Gastroesophageal sphincter (tissue), 3 donors: ENCODE results near the gene TBC1D10A.

ENCODE experiments used
- EP300 ChIP-seq: sonication (generic); formaldehyde crosslinking; IDR thresholded peaks from one replicate; pipeline ENCODE4 v1.6.1; 2017; ENCODE audit warnings: antibody characterized with exemption, mild to moderate bottlenecking
- TF ChIP-seq, protein P1 (sequence below), 4 experiments: fragments of 200-600 bp in 2 of 4; fragments of 450-650 bp in 2 of 4; sonication (generic) in 1 of 4; IDR thresholded peaks; one replicate each; pipeline ENCODE4 v1.5.1; 2017 to 2019; ENCODE audit warnings: antibody characterized with exemption in 4 of 4, mild to moderate bottlenecking in 2 of 4, moderate library complexity in 2 of 4

DNA sequence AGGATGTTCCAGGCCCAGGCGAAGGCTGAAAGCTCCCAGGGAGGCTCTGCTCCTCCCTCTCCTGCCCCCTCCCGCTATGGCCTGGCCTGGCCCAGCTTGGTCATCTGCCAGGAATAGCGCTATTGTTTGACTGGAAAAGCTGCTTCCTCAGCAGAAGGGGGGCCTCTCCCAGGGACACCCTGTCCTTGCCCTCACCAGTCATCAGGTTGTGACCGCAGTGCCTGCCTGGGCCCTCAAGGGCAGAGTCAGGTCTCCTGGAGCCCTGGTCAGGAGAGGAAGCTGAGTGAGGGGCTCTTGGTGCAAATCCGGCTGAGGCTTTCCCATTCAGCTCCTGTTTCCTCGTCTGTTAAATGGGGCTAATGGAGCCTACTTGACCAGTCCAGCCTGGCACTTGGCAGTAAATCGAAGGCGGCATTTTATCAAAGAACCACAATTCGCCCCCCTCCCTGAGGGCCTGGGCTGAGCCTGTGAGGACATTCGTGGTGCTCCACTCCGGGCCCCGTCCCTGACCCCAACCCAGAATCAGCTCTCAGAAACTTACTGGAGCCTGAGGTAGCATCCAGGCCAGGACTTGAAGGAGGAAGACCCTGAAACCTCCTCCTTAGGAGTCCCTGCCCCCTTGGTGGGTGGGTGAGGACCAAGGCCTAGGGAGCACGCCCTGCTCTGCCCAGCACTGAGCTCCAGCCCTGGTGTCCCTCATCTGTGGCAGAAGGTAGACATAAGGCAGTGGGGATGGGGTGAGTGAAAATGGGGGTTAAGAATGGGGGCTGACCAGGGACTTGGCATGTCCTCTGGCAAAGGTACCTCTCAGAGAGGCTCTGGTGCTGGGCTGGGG, 35.5 kb downstream of the TBC1D10A start:
- TF ChIP-seq, protein P1, sequence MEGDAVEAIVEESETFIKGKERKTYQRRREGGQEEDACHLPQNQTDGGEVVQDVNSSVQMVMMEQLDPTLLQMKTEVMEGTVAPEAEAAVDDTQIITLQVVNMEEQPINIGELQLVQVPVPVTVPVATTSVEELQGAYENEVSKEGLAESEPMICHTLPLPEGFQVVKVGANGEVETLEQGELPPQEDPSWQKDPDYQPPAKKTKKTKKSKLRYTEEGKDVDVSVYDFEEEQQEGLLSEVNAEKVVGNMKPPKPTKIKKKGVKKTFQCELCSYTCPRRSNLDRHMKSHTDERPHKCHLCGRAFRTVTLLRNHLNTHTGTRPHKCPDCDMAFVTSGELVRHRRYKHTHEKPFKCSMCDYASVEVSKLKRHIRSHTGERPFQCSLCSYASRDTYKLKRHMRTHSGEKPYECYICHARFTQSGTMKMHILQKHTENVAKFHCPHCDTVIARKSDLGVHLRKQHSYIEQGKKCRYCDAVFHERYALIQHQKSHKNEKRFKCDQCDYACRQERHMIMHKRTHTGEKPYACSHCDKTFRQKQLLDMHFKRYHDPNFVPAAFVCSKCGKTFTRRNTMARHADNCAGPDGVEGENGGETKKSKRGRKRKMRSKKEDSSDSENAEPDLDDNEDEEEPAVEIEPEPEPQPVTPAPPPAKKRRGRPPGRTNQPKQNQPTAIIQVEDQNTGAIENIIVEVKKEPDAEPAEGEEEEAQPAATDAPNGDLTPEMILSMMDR (IDR thresholded peaks at IDR 0.05) = peak in 1 of 4 experiments; percentile 25
- TF ChIP-seq EP300 = peak; percentile 80
